ENCODE data around the gene MDFI.

MDFI gene

DNA sequence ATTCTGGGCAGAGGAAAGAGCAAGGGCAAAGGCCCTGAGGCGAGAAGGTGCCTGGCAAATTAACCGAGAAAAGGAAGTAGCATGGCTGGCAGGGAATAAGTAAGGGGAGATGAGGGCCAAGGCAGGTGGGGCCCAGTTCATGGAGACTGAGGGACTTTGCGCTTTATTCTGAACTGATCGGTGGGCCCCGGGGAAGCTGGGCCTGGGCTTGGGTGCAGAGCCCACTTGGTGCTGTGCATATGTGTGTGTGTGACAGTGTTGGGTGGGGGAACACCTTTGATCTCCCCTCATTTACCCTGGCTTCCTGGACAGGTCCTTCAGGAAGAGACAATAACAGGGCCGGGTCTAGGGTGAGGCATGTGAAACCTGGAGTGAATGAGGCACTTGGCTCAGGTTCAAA lies 2.9 kb upstream of the MDFI start:
- DNase-seq, result no peak

DNA sequence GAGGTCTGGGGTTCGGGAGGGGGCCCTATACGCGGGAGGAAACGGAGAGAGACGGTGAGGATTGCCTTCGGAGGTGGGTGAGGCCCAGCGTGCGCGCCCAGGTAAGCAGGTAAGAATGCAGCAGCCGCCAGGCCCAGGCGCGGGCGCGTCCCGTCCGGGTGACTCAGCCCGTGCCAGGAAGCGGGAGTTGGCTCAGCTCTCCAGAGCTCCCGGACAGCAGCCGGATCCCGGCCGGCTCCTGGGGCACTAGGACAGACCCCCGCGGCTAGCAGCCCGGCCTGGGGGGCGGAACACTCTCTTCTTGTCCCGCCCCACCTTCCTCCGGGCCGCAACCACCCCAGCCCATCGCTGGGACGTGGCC lies 1.5 kb upstream of the MDFI start:
- DNase-seq, result no peak

DNA sequence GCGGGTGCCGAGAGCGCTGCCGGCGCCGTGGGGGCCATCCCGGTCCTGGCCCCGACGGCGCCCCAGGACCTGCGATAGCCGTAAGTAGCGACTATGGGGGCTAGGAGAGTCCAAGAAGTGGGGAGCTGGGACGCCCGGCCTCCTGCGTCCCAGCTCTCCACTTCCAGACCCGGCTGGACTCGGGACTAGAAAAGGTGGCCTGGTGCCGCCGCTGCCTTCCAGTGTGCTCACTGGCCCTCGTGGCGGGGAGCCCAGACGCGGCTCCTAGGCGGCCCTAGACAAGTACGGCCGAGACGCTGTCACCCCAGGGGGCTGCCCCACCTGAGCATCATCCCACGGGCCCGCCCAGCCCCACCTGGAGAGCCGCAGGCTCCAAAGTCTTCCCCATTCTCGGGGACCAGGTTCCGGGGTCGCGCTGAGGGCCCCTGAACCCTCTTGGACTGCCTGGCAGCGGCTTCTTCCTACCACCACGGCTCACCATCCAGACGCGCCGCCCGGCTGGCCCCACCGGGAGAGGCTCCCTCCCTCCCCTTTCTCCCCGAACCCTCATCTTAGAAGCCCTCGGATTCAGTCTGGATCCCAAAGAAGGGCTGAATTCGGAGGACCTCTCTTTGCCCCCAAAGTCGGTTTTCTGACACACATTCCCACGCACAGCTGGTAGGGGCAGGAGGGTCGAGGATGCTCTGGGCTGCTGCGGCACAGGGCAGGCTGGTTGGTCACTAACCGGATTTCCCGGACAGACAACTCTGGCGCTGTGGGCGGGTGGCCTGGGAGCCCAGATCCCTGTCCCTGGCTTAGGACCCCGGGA lies 870 bp upstream of the MDFI start:
- DNase-seq, result no peak

DNA sequence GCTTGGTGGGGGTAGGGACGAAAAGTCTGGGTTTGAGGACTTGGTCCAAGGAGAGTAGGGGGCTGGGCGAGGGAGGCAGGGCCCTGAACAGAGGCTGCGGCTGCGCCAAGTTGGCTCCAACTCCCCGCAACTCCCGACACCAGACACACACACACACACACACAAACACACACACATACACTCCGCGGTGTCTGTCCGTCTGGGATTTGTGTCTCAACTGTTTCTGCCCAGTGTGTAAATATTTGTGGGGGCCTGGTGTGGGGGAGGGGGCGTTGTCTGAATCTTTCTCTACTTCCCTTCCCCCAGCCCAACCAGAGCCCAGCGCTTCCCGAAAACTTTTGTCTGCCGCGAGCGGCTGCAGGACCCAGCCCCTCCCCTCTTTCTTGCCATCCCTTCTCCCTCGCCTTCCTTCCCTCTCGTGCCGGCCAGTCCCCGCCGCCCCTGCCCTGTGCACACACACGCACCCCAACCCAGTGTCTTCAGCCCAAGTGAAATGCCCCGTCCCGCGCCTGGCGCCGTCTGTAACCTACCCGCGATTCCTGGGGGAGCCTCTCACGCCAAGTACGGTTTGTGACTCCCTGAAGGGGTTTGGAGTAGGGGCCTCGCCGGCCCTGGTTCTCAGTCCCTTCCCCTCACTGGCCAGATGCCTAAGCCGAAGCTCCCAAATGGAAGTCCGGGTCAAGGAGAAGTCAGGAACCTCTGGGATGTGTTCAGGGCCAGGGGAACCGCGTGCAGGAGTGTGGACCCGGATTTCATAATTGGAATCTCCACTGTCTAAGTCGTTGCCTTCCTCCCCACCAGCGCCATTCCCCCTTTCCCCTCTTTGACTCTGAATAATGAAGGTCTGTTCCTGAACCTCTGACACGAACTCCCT lies 904 bp downstream of the MDFI start:
- no peak for DNase-seq

DNA sequence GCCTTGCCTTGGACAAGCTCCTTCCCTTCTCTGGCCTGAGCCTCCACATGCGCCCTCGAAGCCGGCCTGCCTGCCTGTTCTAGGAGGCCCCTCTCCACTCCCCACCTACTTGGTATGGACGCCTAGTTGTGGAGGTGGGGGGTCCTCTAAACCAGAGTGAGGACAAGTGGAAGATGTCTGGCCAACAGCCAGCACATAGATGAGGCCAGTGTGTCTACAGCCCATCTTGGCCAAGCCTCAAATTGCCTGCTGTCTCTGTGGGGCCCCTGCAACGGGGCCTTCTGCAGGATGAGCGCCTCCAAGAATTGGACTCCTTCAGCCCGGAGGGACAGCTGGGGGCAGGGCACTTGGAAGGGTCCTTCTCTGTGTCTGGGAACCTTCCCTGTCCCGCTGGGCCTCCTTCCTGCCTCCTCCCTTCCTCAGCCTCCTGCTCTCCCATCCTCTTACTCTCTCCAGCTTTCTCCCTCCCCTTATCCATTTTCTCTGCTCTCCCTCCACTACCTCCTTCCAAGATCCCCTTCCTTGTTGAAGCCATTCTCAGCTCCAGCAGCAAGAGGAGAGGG lies 1.6 kb downstream of the MDFI start:
- DNase-seq, result no peak

DNA sequence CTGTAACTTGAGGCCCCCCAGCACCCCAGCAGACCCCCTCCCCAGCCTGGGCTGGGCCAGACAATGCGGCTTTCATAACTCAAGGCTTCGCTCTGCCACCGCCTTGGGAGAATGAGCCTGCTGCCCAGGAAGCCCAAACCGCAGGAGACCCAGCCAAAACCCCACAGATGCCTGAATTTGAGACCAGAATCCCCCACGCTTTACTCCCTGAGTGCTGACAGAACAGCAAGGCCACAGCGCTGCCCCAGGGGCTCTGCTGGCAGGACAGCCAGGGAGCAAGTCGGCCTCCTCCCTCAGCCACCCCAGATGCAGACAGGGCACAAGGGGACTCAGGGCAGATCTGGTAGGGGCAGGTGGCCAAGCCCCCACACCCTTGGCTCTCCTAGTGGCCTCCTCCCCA lies 2.2 kb downstream of the MDFI start:
- no peak for DNase-seq

DNA sequence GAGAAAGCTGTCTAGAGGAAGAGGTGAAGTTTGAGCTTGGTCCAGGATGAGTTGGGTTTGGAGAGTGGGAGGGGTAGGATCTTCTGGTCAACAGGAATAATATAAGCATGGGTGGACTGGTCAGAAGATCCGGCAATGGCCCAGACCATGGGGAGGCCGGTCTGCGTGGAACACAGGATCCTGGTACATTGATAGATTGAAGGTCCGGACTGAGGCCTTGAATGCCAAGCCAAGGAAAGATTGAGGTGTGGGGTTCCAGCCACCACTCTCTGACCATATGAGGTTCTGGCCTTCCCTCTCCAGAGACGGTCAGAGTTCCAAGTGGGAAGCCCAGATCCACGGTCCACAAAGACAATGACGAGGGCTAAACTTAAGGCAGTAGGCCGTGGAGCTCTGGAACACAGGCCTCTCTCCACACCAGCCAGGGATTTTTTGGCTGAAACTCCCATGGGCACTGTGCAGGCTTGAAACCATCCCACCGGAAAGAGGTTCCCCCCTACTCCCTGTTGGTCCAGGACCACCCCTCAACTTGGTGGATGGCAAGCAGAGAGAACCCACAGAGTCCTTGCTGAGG lies 3.2 kb downstream of the MDFI start:
- no peak for DNase-seq

DNA sequence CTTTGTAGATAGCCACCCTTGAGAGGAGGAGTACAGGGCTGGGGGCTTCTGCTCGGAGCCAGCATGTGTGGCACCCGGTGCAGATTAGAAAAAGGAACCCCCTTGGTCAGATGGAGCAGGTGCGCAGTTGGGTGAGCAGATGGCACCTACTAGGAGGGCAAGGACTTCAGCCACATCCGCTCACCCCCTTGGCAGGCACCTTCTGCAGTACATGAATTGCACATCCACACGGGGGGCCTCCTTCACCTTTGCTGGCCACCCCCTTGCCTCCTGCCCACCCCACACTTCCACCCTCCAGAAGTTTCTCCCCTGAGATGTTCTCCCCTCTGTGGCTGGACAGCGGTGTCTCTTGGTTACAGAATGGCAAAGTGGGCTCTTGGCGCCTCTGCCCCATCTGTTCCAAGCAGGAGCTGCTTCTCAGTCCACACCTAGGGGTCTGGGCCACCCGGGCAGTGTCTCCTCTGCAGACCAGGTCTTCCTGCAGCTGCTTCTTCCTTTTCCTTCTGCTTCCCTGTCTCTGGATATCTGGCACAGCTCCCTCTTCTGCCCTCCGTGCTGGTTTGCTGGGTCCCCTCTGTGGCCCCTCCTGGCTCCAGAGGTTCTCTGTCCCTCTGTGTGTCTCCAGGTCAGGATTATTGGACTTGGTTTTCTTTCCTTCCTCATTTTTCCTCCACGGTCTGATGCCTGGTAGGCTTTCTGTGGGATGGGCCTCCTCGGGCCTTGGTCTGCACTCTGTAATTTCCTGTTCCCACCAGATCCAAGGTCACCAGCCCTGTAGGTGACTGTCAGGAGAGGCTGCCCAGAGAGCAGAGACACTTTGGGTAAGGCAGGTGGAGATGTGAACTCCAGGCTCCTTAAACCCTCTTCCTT lies 4.1 kb downstream of the MDFI start:
- no peak for DNase-seq

DNA sequence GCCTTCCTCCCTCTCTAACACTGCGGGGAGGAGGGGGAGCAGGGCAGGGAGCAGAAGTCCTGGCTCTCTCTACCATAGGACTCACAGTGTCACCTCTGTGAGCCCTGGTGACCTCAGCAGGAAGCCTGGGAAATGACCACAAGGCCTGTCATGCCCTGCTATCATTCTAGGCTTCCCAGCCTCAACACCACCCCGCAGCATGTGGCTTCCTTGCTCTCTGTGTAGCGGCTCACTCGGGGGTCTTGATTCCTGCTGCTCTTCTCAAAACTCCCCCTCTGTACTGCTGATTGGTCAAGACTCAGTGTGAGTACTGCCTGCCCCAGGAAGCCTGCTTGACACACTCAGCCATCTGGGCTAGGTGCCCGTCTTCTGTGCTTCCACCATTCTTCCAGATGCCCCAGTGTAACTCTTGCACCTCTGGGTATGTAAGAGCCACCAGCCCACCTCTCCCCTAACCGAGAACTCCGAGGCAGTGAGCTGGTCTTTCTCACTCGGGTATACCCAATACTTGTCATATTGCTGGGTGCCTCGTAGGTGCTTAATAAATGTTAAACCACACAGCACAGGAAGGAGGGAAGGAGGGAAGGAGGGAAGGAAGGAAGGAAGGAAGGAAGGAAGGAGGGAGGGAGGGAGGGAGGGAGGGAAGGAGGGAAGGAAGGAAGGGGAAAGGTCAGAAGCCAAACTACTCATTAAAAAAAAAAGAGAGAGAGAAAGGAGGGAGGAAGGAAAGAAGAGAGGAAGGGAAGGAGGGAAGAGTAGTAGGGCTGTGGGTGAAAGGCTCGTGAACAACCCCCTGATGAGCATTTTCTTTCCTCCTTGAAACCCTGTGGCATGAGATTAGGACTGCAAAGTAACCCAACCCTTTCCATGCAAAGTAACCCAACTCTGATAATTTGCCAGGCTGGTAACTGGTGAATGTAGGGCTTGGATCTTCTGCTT lies 5.0 kb downstream of the MDFI start:
- DNase-seq, result no peak

DNA sequence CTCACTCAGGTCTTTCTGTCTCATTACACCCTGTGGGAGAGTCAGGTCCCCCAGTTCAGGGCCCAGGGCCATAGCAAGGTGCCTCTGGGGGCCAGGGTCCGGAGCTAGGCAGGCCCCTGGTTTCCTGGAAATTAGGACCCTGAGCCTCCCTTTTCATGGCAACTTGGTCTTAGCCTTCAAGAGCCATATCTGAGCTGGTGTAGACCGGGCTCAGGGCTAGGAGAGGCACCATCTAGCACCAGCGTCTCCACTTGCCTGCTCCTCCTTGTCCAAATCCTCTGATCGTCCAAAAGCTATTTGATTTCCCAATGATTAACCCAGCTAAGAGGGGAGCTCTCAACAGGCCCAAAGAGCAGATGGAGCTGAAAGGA lies 5.6 kb downstream of the MDFI start:
- DNase-seq, result no peak

DNA sequence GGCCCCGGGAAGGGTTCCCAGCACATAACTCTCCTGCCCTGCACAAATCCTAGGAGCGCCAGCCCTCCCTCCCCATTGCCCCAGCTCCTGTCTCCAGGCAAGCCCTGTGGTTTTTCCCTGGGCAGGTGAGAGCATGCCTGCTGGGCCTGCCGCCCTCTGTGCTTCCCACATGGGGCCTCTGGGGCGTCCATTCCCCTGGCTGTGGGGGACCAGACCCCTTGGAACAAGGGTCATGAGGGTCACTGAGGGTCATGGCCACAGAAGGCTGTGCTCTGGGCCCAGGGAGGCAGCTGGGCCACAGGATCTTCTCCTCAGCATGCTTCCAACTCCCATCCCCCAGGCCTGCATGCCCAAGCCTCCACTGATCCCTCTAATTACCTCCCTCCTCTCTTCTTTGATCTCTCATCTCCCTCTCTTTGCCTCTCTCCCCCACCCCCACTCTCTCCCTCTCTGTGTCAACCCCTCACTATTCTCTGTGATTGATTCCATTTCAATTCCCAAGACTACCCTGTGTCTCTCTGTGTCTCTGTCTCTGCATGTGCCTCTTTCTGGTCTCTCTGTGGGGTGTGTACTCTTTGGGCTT lies 6.1 kb downstream of the MDFI start:
- DNase-seq, result no peak

DNA sequence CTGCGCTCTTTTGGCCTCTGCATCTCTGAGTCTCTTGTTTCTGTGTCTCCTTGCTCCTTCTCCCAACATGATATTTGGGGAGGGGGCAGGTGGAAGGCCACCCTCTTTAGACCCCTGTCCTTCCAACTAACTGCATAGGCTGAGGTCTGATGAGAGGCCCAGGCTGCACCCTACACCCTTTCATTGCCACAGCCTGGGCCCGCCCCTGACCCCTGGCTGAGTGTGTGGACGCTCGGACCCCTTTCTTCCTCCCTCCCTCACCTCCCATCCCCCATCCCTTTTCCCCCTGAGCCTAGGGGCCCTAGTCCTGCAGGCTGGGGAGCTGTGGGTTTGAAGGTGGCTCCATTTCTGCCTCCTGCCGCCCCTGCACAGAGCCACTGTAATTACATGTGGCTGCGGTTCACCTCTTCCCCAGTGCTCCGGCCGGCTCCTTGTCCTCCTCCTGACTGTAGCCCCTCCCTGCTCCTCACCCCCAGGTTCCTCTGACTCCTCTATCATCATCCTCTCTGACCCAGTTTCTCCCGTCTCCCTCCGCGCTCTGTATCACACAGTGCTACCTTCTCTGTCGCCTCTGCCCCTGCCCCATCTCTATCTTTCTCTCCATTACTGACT lies 6.8 kb downstream of the MDFI start:
- no peak for DNase-seq

DNA sequence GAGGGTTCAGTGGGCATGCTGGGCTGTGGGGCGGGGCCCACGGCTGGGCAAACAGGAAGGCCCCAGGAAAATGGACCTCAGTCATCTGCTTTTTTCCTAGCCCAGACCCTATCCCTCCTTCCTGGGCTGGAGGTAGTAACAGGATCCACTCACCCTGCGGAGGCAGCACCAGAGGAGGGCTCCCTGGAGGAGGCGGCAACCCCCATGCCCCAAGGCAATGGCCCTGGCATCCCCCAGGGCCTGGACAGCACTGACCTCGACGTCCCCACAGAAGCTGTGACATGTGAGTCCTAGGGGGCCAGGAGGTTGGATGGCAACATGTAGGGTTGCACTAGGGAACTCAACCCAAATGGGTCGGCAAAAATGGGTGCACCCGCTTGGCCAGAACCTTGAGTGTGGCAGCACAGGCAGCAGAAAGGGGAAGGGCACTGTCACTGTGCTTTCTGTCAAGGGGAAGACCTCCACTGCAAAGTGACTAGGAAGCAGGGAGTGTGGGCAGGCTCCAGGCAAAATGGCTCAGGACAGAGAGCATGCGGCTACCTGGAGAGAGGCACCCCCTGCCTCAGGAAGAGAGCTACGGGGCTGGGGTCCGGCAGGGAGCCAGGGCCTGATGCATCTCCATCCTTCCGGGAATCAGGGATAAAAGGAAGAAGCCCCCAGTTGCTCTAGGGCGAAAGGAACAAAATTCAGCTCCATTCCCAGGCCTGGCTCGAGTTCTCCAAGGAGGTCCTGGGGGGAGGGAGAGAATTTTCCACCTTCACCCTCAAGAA lies 7.9 kb downstream of the MDFI start:
- no peak for DNase-seq

DNA sequence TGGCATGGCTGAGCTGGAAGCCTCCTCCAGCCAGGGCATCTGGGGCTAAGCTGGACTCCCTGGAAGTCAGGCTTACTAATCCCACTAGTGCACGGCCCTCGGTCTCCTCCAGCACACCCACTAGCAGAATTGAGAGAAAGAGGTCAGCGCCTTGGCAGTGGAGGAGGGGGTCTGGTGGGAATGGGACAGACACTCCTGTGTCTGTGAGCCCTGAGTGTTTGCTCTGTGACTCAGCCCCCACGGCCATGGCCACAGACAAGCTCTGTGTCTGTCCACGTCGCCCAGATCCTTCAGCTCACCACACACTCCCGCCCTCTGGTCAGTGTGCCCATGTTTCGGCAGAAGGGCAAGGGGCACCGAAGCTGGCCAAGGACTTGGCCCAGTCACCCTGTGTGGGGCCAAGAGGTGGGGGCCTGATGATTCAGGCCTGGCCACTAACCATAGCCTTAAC lies 8.8 kb downstream of the MDFI start:
- DNase-seq, result no peak

DNA sequence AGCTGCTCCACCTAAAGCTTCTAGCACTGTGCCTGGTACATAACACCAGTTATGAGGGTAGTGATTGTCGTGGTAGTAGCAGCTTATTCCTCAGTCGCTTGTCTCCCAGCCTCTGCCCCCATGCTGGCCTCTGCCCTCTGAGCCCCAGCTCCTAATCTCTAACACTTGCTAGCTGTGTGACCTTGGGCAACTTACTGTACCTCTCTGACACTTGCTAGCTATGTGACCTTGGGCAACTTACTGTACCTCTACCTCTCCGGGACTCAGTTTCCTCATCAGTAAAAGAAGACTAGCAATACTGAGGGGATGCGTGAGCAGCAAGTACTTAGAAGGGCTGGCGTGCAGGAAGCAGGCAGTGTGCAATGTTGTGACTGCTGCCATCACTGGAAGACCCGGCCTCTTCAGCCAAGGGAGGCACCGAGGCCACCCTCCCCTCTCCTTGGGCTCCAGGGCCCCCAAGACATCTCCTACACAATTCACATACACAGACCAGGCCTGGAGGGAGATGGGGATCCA lies 9.9 kb downstream of the MDFI start:
- no peak for DNase-seq

DNA sequence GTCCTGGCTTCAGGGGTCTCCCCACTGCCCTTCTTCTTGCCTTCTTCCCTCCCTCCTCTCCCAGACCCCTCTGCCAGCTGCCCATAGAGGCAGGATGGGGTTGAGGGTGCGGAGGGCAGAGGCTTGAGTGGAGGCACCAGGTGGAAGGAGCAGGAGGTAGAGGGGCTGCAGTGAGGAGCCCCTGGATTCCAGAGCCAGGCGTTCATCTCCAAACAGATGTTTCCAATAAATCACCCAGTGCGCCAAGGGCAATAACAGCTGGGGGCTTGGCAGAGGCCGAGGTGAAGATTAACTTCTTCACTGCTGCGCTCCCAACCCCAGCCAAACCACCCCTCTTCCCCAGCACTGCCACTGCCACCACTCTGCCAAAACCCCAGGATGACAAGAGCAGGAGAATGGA lies 10.7 kb downstream of the MDFI start:
- no peak for DNase-seq

DNA sequence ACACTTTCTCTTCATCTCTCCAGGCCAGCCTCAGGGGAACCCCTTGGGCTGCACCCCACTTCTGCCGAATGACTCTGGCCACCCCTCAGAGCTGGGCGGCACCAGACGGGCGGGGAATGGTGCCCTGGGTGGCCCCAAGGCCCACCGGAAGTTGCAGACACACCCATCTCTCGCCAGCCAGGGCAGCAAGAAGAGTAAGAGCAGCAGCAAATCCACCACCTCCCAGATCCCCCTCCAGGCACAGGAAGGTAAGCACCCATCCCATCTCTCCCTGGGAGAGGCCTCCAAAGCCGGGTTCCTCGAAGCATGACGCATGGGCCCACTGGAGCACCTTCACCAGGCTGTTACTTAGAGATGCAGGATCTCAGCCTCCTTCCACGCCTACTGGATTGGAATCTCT lies 11.3 kb downstream of the MDFI start:
- DNase-seq, result no peak

DNA sequence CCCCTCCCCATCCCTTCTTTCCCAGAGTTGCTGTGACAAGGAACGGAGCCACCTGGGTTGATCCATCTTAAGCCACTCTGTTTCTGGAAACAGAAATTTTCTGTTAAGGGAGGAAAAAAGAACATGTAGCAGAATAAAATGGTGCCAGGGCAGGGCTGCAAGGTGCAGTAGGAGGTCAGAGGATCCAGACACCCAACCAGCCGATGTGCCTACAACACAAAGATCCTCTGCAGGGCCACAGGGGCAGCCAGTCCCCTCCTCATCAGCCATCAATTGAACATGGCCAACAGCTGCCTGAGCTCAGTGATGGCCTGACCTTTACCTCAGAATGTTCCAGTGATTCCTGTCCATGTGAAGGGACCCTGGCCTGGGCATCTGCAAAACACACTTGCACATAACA lies 11.9 kb downstream of the MDFI start:
- no peak for DNase-seq

DNA sequence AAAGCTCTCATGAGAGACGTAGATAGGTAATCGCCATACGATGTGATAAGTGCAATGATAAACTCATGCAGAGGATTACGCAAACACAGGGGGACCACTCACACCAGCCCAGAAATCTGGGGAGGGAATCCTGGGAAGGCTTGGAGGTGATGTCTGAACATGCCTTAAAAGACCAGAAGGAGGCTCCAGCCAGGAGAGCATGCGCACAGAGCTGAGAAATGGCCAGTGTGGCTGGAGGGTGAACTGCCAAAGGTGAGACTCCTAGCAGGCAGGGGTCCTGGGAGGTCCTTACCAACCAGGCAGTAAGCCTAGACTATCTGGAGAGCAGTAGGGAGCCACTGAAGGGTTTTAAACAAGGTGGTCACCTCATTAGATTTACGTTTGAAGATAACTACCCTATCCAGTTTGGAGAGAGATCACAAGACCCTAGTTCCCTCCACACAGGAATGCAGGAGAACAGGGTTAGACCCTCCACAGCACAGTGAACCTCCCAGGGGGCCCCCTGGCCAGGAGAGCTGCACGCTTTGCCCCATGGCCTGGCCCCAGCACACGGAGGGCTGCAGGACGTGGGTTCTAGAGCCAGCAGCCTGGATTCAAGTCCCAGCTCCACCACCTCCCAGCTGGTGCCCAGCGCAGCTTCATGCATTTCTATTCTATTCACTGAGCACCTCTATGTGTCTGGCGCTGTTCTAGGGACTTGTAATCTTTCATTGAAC lies 13.1 kb downstream of the MDFI start:
- DNase-seq, result no peak
